Activated CD8-positive, alpha-beta memory T cell treated with anti-CD3 and anti-CD28 coated beads for 1 hour (primary cell): Measurements from ENCODE around the gene RMI2.
"Not testable (repeated sequence)": the region's sequence is repeated elsewhere in the genome, so short reads cannot be mapped to it uniquely, and the experiment has no call there.

Source experiments
- DNase-seq, 2 donors: peaks; one replicate each; pipeline ENCODE4 v3.0.0-alpha.2; 2020; ENCODE audit warnings: low read depth in 1 of 2; ENCODE audit errors: extremely low read depth in 1 of 2

Gene RMI2

DNA sequence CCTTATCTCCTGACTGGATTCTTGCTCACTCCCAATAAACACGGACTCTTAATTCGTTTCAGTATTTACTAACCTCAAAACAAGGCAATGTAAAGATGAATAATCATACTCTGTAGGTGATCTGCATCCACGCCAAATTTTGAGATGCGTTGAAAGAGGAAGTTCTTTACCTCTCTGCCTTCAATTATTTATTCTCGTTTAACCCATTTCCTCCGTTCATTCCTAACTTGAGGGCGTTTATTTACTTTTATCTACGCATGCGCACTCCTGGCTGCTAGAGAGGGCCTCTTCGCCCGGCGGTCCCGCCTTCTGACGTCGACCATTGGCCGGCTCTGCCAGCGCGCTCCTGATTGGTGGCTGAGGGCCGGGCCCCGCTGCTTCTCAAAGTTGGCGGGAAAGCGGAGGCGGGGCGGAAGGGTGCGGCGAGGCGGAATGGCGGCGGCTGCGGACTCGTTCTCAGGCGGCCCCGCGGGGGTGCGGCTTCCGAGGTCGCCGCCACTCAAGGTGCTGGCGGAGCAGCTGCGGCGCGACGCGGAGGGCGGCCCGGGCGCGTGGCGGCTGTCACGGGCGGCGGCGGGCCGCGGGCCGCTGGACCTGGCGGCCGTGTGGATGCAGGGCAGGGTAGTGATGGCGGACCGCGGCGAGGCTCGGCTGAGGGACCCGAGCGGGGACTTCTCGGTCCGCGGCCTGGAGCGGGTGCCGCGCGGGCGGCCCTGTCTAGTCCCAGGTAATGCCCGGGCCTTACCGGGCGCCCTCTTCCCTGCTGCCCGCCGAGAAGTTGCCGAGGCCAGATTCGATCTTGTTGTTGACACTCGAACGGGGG, at the start of gene RMI2:
Gene RMI2 (plus strand): TSS at position 420 of the 823 bp plus-strand sequence. CDS start 13 bp downstream, at position 433.
- peak; percentile 91 to 92 for DNase-seq

GRCh38 chr16:11295672-11296071, 49.6 kb upstream of the RMI2 start:
- no peak for DNase-seq

GRCh38 chr16:11296351-11296705, 48.9 kb upstream of the RMI2 start:
- no peak for DNase-seq

- DNase-seq, result no peak
Measured at GRCh38 chr16:11296706-11297491, 48.4 kb upstream of the RMI2 start.

DNA sequence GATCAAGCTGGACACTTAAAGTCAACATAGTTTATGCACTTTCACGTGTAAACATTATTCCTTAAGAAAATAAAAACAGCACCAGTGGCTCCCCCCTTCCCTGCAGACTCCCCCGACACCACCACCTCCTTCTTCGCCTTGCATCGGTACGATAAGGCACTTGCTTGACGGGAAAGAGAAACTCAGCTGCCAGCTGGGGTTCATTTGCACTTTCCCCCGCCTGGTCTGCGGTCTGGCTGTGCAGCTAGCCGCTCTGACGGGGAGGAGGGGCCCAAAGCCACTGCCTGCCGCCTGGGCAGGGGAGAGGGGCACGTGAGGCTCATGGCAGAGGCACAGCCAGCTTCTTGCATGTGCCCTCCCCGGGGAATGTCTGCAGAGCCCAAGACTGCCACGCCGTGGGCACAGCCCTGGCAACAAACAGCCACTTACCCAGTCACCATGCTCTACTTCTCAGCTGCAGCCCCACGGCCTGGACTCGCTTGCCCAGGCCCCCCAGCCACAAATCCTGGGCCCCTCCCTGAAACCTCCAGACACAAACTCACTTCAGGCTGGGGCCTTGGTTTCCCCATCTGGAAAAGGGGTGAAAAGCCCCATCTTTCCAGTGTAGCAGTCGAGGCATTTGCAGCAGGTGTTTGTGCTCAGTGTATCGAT, 47.6 kb upstream of the RMI2 start:
- DNase-seq, result peak; percentile 31 to 51

- no peak for DNase-seq
Measured at GRCh38 chr16:11298143-11298900, 46.9 kb upstream of the RMI2 start.

- DNase-seq, result not testable (repeated sequence)
Measured at GRCh38 chr16:11298950-11299547, 46.2 kb upstream of the RMI2 start.

- no peak for DNase-seq
Measured at GRCh38 chr16:11299865-11300559, 45.2 kb upstream of the RMI2 start.

DNA sequence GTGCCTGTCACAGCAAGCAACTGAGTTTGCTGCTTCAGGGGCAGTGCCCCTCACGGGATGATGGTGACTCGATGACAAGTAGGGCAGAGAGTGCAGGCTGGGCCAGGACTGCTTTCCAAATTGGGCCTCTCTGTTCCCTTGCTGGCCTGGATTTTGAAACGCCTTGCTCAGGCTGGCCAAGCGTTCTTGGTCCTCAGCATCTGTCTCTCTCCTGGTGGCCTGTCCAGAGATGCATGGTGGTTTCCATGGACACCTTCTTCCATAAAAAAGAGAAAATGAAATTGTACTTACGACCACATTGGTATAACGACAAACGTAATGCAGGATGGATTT, 44.7 kb upstream of the RMI2 start:
- no peak for DNase-seq

- no peak for DNase-seq
Measured at GRCh38 chr16:11301645-11302501, 43.4 kb upstream of the RMI2 start.

- no peak for DNase-seq
Measured at GRCh38 chr16:11302977-11303376, 42.3 kb upstream of the RMI2 start.

GRCh38 chr16:11303405-11304138, 41.7 kb upstream of the RMI2 start:
- DNase-seq, result no peak

DNA sequence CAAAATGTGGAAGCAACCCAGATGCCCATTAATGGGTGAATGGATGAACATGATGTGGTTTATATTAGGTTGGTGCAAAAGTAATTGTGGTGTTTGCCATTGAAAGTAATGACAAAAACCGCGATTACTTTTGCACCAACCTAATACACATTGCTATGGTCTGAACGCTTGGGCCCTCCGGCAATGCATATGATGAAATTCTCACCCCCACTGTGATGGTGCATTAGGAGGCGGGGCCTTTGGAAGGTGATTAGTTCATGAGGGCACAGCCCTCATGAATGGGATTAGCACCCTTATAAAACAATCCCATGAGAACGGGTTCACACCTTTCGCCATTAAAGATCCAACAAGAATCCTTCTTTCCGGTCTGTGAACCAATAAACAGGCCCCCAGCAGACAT, 38.9 kb upstream of the RMI2 start:
- no peak for DNase-seq

DNA sequence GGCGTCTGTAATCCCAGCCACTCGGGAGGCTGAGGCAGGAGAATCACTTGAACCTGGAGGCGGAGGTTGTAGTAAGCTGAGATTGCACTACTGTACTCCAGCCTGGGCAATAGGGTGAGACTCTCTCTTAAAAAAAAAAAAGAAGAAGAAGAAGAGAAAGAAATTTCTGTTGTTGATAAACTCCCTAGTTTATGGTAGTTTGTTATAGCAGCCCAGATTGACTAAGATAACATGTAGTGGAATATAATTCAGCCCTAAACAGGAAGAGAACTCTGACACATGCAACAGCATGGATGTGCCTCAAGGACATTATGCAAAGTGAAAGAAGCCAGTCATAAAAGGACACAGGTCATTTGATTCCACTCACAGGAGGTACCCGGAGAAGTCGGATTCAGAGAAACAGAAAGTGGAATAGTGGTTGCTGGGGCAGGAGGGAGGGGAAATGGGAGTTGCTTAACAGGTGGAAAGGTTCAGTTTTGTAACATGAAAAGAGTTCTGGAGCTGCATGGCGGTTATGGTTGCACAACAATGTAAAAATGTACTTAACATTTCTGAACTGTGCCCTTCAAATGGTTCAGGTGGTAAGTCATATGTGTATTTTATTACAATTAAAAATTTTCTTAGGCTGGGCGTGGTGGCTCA, 38.1 kb upstream of the RMI2 start:
- no peak for DNase-seq

DNA sequence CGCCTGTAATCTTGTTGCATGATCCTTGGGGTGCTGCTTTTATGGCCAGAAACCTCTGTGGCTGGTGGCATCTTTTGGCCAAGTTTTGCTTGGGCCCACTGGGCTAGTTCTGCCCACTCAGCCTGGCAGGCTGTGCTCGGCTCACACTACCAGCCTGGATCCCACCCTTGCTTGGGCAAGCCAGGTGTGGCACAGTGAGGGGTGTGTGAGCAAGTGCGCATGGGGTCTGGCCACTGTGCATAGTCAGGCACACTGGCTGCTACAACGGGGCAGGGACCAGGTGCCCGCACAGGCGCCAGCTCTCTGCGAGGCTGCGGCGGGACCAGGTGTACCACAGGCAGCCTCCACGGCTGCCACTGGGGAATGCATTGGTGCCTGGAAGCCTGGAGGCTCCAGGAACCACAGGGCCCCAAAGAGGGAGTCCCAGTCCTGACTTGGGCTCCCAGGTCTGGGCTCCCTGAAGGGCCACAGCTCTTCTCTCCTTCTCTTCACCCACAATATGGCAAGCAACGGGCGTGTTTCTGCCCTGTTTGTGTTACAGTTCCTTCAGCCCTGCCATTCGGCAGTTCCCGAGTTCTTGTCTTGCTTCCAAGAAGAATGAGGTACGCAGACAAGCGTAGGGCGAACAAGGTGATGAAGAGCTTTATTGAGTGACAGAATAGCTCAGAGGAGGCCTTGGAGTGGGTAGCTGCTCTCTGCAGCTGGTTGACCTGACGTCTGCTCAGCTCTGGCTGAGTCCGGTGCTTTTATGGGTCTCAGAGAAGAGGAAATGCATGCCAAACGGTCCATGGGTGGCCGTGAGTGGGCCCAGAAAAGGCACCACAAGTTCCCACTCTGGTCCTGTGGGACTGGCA, 37.4 kb upstream of the RMI2 start:
- DNase-seq, result no peak

GRCh38 chr16:11308493-11309283, 36.6 kb upstream of the RMI2 start:
- DNase-seq, result no peak
